Right ventricle myocardium inferior (tissue), 1 donor: Measurements from ENCODE around the gene ASIC5. TPM values are rescaled to one million over a fixed set of nuclear protein-coding genes. Genes with fewer than 3 reads are reported as not detected.
"Not testable (repeated sequence)": the region's sequence is repeated elsewhere in the genome, so short reads cannot be mapped to it uniquely, and the experiment has no call there.

Experiments
- ATAC-seq: fragments of 200-7000 bp; cut with Tn5 transposase; one replicate; pipeline ENCODE4 v1.9.1; 2020; ENCODE audit warnings: mild to moderate bottlenecking, moderate library complexity
- DNase-seq: peaks from one replicate; pipeline ENCODE4 v3.0.0; 2021; ENCODE audit errors: missing footprints
- intact Hi-C: fragments of 100-400 bp; cut with DNase I; formaldehyde crosslinking; loops from one replicate; pipeline ENCODE4 v1.11.0; 2022
- total RNA-seq: library from RNA; stranded (reverse); fragmentation: NEBNext Ultra II Directional; extraction: Animal tissue kit (Norgen Biotek cat#: 25700); gene quantifications from one replicate; pipeline ENCODE4 v1.2.1, GENCODE V29; 2021
- donor health status: DM: no; HTN: yes; CAD: no; lungs with severe emphysema.

ASIC5 gene
- total RNA-seq, 1 donor from 2014 or later = not detected

- intact Hi-C loops = loop anchor here (2.0 kb wide), 1 partner anchor 143 kb away; the partner anchor contains the start of gene CTSO
- DNase-seq (no peak), ATAC-seq (peak; percentile 76)
Measured at GRCh38 chr4:155809835-155810234, 56.2 kb downstream of the ASIC5 start.

- ATAC-seq (no peak), DNase-seq (no peak)
- intact Hi-C loops = no loop called here
Measured at GRCh38 chr4:155807021-155807420, 59.1 kb downstream of the ASIC5 start.

- ATAC-seq = no peak
- intact Hi-C loops = no loop called here
- DNase-seq = no peak
Measured at GRCh38 chr4:155805016-155805415, 61.1 kb downstream of the ASIC5 start.

- ATAC-seq (no peak), DNase-seq (no peak)
- intact Hi-C loops = no loop called here
Measured at GRCh38 chr4:155802190-155802959, 63.7 kb downstream of the ASIC5 start.

GRCh38 chr4:155800685-155801343, 65.3 kb downstream of the ASIC5 start:
- ATAC-seq (no peak), DNase-seq (no peak)
- intact Hi-C loops = no loop called here

GRCh38 chr4:155799794-155800123, 66.3 kb downstream of the ASIC5 start:
- intact Hi-C loops = no loop called here
- no peak for DNase-seq
- ATAC-seq = no peak

GRCh38 chr4:155799116-155799793, 66.8 kb downstream of the ASIC5 start:
- intact Hi-C loops = no loop called here
- DNase-seq (no peak), ATAC-seq (no peak)

- not testable (repeated sequence) for ATAC-seq
Measured at GRCh38 chr4:155797581-155797980, 68.5 kb downstream of the ASIC5 start.

GRCh38 chr4:155795991-155796390, 70.1 kb downstream of the ASIC5 start:
- DNase-seq (no peak), ATAC-seq (no peak)
- intact Hi-C loops = no loop called here

More at GRCh38 chr4:155797581-155797980, 68.5 kb downstream of the ASIC5 start:
- intact Hi-C loops, DNase-seq: not testable (repeated sequence)

GRCh38 chr4:155794589-155795236, 71.4 kb downstream of the ASIC5 start:
- intact Hi-C loops = no loop called here
- ATAC-seq = no peak
- DNase-seq = no peak

- DNase-seq (no peak), ATAC-seq (no peak)
- intact Hi-C loops = no loop called here
Measured at GRCh38 chr4:155789982-155790381, 76.1 kb downstream of the ASIC5 start.

- ATAC-seq (no peak), DNase-seq (no peak)
- intact Hi-C loops = no loop called here
Measured at GRCh38 chr4:155789391-155789790, 76.7 kb downstream of the ASIC5 start.

GRCh38 chr4:155787113-155787710, 78.9 kb downstream of the ASIC5 start:
- intact Hi-C loops = loop anchor here (1.0 to 2.0 kb wide), 2 partner anchors 344 to 383 kb away; no protein-coding TSS in a partner anchor
- peak; percentile 78 for ATAC-seq

GRCh38 chr4:155785828-155786227, 80.2 kb downstream of the ASIC5 start:
- DNase-seq (no peak), ATAC-seq (no peak)
- intact Hi-C loops = loop anchor here (2.0 kb wide), 1 partner anchor 343 kb away; no protein-coding TSS in a partner anchor

More at GRCh38 chr4:155787113-155787710, 78.9 kb downstream of the ASIC5 start:
- no peak for DNase-seq

- ATAC-seq = no peak
- intact Hi-C loops = no loop called here
- DNase-seq = no peak
Measured at GRCh38 chr4:155784637-155785036, 81.4 kb downstream of the ASIC5 start.

GRCh38 chr4:155781249-155781831, 84.7 kb downstream of the ASIC5 start:
- no peak for ATAC-seq
- intact Hi-C loops = no loop called here
- no peak for DNase-seq

GRCh38 chr4:155780775-155781174, 85.3 kb downstream of the ASIC5 start:
- ATAC-seq (no peak), DNase-seq (no peak)
- intact Hi-C loops = no loop called here
